K562 (cell line): Measurements from ENCODE around the gene RAB32. TPM values are rescaled to one million over a fixed set of nuclear protein-coding genes. Genes with fewer than 3 reads are reported as not detected.

Experiments used
- ARID1B ChIP-seq: fragments of 450-650 bp; IDR thresholded peaks from 2 replicates; pipeline ENCODE4 v1.6.1; 2016; ENCODE audit warnings: antibody characterized with exemption, mild to moderate bottlenecking, inconsistent platforms
- CBFA2T3 ChIP-seq: fragments of 450-650 bp; IDR thresholded peaks from 2 replicates; pipeline ENCODE4 v1.6.1; 2017
- CTBP1 ChIP-seq: fragments of 450-650 bp; IDR thresholded peaks from 2 replicates; pipeline ENCODE4 v1.6.1; 2016; ENCODE audit warnings: borderline replicate concordance
- ETV1 ChIP-seq: fragments of 450-650 bp; conservative IDR thresholded peaks from 2 replicates; pipeline ENCODE4 v1.6.1; 2016; ENCODE audit warnings: missing genetic modification characterization, control low read depth, low read depth, missing compliant biosample characterization
- GATAD2A ChIP-seq: fragments of 450-650 bp; IDR thresholded peaks from 2 replicates; pipeline ENCODE4 v1.6.1; 2017
- HIVEP1 ChIP-seq: fragments of 250-450 bp; sonication (Bioruptor Pico); IDR thresholded peaks from 2 replicates; pipeline ENCODE4 v1.4.0; 2020; ENCODE audit warnings: mild to moderate bottlenecking
- NEUROD1 ChIP-seq: fragments of 150-350 bp; IDR thresholded peaks from 2 replicates; pipeline ENCODE4 v1.6.1; 2014; ENCODE audit warnings: borderline replicate concordance, low read length, low read depth; ENCODE audit not compliant: partially characterized antibody
- TCF3 ChIP-seq: sonication (generic); formaldehyde crosslinking; IDR thresholded peaks from 2 replicates; pipeline ENCODE4 v1.4.0; 2020; ENCODE audit warnings: mild to moderate bottlenecking, missing genetic modification reagents
- TEAD1 ChIP-seq, 2 experiments: fragments of 450-650 bp in 1 of 2; sonication (generic) in 1 of 2; formaldehyde crosslinking; IDR thresholded peaks; 2 replicates each; pipeline versions ENCODE4 v1.4.0 to v1.8.0; 2020 to 2022; ENCODE audit warnings: mild to moderate bottlenecking in 2 of 2, missing genetic modification reagents in 1 of 2
- ZKSCAN8 ChIP-seq: fragments of 200-800 bp; sonication (Bioruptor generic); IDR thresholded peaks from 2 replicates; pipeline ENCODE4 v1.6.1; 2016; ENCODE audit warnings: missing genetic modification characterization, missing compliant biosample characterization
- ZNF232 ChIP-seq: sonication (generic); formaldehyde crosslinking; IDR thresholded peaks from 2 replicates; pipeline ENCODE4 v1.8.0; 2022; ENCODE audit warnings: mild to moderate bottlenecking, missing genetic modification reagents
- polyA plus RNA-seq, 8 experiments: library from polyadenylated mRNA; depleted of rRNA in 4 of 8; stranded (reverse) in 5 of 8; unstranded in 3 of 8; fragments of >200 nt; fragmentation: Nextera tagmentation in 2 of 8; fragmentation: Illumina TruSeq in 1 of 8; extraction: Ambion mirVana in 2 of 8; extraction: Trizol in 1 of 8; gene quantifications; 2 replicates each; pipeline versions ENCODE4 v1.2.1 to v1.2.3, GENCODE V29; 2011 to 2014; ENCODE audit warnings: inconsistent platforms in 1 of 8, missing spikeins in 1 of 8
- total RNA-seq, 7 experiments: library from RNA; depleted of rRNA in 6 of 7; stranded (reverse); fragments of >200 nt in 6 of 7; fragmentation: Illumina TruSeq in 2 of 7; extraction: Trizol in 2 of 7; gene quantifications; 2 replicates each; pipeline versions ENCODE4 v1.2.1 to v1.2.3, GENCODE V29; 2011 to 2021; ENCODE audit warnings: low replicate concordance in 1 of 7
- TF ChIP-seq, protein P1 (sequence below): fragments of 250-450 bp; sonication (Bioruptor Pico); IDR thresholded peaks from 2 replicates; pipeline ENCODE4 v1.4.0; 2020; ENCODE audit warnings: mild to moderate bottlenecking, moderate library complexity
- TF ChIP-seq, protein P2 (sequence below): fragments of 450-650 bp; formaldehyde crosslinking; IDR thresholded peaks from 2 replicates; pipeline ENCODE4 v1.4.0; 2022; ENCODE audit warnings: mild to moderate bottlenecking, moderate library complexity
- TF ChIP-seq, protein P3 (sequence below): fragments of 250-450 bp; sonication (Bioruptor Pico); IDR thresholded peaks from 2 replicates; pipeline ENCODE4 v1.6.1; 2021; ENCODE audit warnings: mild to moderate bottlenecking
- TF ChIP-seq, protein P4 (sequence below): sonication (generic); formaldehyde crosslinking; IDR thresholded peaks from 2 replicates; pipeline ENCODE4 v1.8.0; 2023; ENCODE audit warnings: mild to moderate bottlenecking, missing genetic modification reagents
- TF ChIP-seq, protein P5 (sequence below), 2 experiments: fragments of 450-650 bp; IDR thresholded peaks; 2 replicates each; pipeline ENCODE4 v1.6.1; 2016; ENCODE audit warnings: mild to moderate bottlenecking in 2 of 2, borderline replicate concordance in 1 of 2, low read depth in 1 of 2, moderate library complexity in 1 of 2

RAB32 gene
- total and polyA plus RNA-seq, 9 of the 15 experiments (the other 6 are each of a cell fraction or from before 2014, with no cell fraction given) = 2.5 to 16.6 (median 11.0) TPM

- TF ChIP-seq GATAD2A (peak; percentile 35; the same call in 1 of the 2 replicates), CBFA2T3 (peak; percentile 99), HIVEP1 (CRISPR knock-in tag) (0 out of 2 replicates have a peak, but pooled peaks have one; percentile 19), CTBP1 (peak; percentile 81; the same call in 1 of the 2 replicates), ARID1B (peak; percentile 100), NEUROD1 (peak; percentile 56), ZNF232 (CRISPR knock-in tag) (no peak), TEAD1 (CRISPR knock-in tag; IDR thresholded peaks at IDR 0.05) (peak in 1 of 2 experiments; percentile 91; a peak in 2 of 4 replicates), ETV1 (peak; percentile 73), TCF3 (CRISPR knock-in tag) (peak; percentile 98), ZKSCAN8 (CRISPR knock-in tag) (peak; percentile 83)
- TF ChIP-seq, protein P1, sequence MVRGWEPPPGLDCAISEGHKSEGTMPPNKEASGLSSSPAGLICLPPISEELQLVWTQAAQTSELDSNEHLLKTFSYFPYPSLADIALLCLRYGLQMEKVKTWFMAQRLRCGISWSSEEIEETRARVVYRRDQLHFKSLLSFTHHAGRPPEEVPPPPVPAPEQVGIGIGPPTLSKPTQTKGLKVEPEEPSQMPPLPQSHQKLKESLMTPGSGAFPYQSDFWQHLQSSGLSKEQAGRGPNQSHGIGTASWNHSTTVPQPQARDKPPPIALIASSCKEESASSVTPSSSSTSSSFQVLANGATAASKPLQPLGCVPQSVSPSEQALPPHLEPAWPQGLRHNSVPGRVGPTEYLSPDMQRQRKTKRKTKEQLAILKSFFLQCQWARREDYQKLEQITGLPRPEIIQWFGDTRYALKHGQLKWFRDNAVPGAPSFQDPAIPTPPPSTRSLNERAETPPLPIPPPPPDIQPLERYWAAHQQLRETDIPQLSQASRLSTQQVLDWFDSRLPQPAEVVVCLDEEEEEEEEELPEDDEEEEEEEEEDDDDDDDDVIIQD = no peak
- TF ChIP-seq, protein P2, sequence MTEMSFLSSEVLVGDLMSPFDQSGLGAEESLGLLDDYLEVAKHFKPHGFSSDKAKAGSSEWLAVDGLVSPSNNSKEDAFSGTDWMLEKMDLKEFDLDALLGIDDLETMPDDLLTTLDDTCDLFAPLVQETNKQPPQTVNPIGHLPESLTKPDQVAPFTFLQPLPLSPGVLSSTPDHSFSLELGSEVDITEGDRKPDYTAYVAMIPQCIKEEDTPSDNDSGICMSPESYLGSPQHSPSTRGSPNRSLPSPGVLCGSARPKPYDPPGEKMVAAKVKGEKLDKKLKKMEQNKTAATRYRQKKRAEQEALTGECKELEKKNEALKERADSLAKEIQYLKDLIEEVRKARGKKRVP = peak; percentile 74; the same call in 1 of the 2 replicates
- TF ChIP-seq, protein P3, sequence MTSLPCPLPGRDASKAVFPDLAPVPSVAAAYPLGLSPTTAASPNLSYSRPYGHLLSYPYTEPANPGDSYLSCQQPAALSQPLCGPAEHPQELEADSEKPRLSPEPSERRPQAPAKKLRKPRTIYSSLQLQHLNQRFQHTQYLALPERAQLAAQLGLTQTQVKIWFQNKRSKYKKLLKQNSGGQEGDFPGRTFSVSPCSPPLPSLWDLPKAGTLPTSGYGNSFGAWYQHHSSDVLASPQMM (CRISPR knock-in tag) = no peak
- TF ChIP-seq, protein P4, sequence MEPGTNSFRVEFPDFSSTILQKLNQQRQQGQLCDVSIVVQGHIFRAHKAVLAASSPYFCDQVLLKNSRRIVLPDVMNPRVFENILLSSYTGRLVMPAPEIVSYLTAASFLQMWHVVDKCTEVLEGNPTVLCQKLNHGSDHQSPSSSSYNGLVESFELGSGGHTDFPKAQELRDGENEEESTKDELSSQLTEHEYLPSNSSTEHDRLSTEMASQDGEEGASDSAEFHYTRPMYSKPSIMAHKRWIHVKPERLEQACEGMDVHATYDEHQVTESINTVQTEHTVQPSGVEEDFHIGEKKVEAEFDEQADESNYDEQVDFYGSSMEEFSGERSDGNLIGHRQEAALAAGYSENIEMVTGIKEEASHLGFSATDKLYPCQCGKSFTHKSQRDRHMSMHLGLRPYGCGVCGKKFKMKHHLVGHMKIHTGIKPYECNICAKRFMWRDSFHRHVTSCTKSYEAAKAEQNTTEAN (CRISPR knock-in tag) = no peak
- TF ChIP-seq, protein P5, sequence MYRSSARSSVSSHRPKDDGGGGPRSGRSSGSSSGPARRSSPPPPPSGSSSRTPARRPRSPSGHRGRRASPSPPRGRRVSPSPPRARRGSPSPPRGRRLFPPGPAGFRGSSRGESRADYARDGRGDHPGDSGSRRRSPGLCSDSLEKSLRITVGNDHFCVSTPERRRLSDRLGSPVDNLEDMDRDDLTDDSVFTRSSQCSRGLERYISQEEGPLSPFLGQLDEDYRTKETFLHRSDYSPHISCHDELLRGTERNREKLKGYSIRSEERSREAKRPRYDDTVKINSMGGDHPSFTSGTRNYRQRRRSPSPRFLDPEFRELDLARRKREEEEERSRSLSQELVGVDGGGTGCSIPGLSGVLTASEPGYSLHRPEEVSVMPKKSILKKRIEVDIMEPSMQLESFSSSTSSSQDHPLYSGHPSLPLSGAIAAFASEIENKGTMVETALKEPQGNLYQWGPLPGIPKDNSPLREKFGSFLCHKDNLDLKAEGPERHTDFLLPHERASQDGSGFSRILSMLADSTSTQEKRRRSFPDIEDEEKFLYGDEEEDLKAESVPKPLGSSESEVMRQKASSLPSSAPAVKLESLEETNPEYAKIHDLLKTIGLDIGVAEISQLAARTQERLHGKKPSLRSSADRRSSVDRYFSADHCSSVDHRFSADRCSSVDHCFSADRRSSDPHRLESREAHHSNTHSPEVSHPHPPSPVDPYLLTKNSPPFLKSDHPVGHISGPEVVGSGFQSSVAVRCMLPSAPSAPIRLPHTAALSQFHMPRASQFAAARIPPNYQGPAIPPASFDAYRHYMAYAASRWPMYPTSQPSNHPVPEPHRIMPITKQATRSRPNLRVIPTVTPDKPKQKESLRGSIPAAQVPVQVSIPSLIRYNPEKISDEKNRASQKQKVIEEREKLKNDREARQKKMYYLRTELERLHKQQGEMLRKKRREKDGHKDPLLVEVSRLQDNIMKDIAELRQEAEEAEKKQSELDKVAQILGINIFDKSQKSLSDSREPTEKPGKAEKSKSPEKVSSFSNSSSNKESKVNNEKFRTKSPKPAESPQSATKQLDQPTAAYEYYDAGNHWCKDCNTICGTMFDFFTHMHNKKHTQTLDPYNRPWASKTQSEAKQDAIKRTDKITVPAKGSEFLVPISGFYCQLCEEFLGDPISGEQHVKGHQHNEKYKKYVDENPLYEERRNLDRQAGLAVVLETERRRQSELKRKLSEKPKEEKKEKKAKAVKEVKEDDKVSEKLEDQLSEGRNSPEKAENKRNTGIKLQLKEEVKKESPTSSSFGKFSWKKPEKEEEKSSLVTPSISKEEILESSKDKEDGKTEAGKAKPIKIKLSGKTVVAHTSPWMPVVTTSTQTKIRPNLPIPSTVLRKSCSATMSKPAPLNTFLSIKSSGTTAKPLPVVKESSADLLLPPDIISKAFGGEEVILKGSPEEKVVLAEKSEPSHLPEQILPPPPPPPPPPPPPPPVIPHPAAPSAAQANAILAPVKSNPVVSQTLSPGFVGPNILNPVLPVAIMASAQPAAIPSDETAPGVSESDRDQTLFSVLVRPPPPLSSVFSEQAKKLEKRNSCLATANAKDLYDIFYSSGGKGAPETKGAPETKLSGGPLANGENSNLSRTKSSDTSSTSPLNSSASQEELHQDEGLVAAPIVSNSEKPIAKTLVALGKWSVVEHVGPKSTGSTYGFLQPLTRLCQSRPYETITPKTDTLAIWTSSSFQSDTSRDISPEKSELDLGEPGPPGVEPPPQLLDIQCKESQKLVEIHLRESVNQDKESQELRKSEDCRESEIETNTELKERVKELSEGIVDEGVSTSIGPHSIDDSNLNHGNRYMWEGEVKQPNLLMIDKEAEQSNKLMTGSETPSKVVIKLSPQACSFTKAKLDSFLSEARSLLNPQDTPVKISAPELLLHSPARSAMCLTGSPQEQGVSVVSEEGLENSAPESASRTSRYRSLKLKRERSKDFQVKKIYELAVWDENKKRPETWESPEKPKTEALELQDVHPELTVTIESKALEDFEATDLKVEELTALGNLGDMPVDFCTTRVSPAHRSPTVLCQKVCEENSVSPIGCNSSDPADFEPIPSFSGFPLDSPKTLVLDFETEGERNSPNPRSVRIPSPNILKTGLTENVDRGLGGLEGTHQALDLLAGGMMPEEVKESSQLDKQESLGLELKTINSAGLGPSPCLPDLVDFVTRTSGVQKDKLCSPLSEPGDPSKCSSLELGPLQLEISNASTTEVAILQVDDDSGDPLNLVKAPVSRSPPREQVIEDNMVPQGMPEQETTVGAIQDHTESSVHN (IDR thresholded peaks at IDR 0.05; ENCODE audit: borderline replicate concordance in 1 of 2, low read depth in 1 of 2) = peak in 1 of 2 experiments; percentile 86; a peak in 2 of 4 replicates
Observed at GRCh38 chr6:146548898-146549374, 5.3 kb downstream of the RAB32 start (continued).
